ENCODE data around the gene CCSER1.

GRCh38 chr4:90815569-90815968, 688.4 kb downstream of the CCSER1 start:
- no peak for TF ChIP-seq EZH2 (IDR thresholded peaks at IDR 0.05; ENCODE audit: insufficient read depth, poor library complexity, severe bottlenecking)
- no peak for TF ChIP-seq EZH2phosphoT487 (IDR thresholded peaks at IDR 0.05; ENCODE audit: insufficient read depth, low read depth)

Data from GM23248 (cell line).